Stimulated activated CD4-positive, alpha-beta T cell treated with anti-CD3 and anti-CD28 coated beads, Interleukin-4, amount 100 ng/mL, for 24 hours (primary cell): Measurements from ENCODE around the gene TEX28.
"Not testable (repeated sequence)": the region's sequence is repeated elsewhere in the genome, so short reads cannot be mapped to it uniquely, and the experiment has no call there.

Experiments
- DNase-seq: peaks from one replicate; pipeline ENCODE4 v3.0.0-alpha.2; 2020

TEX28 gene

GRCh38 chrX:154238939-154239559 is 55.9 kb downstream of the TEX28 start:
- not testable (repeated sequence) for DNase-seq

- not testable (repeated sequence) for DNase-seq
Observed at GRCh38 chrX:154233620-154234019, 61.3 kb downstream of the TEX28 start.

GRCh38 chrX:154231443-154231842 is 63.5 kb downstream of the TEX28 start:
- not testable (repeated sequence) for DNase-seq

- not testable (repeated sequence) for DNase-seq
Observed at GRCh38 chrX:154226706-154227105, 68.2 kb downstream of the TEX28 start.

GRCh38 chrX:154225292-154225691 is 69.6 kb downstream of the TEX28 start:
- not testable (repeated sequence) for DNase-seq
